HG03571 (cell line): ENCODE results near the gene NECAB3.
"Not testable (repeated sequence)": the region's sequence is repeated elsewhere in the genome, so short reads cannot be mapped to it uniquely, and the experiment has no call there.

Experiments
- ATAC-seq: cut with Tn5 transposase; IDR thresholded peaks from one replicate; pipeline ENCODE4 v1.9.1; 2021; ENCODE audit not compliant: unreplicated experiment

Gene NECAB3

DNA sequence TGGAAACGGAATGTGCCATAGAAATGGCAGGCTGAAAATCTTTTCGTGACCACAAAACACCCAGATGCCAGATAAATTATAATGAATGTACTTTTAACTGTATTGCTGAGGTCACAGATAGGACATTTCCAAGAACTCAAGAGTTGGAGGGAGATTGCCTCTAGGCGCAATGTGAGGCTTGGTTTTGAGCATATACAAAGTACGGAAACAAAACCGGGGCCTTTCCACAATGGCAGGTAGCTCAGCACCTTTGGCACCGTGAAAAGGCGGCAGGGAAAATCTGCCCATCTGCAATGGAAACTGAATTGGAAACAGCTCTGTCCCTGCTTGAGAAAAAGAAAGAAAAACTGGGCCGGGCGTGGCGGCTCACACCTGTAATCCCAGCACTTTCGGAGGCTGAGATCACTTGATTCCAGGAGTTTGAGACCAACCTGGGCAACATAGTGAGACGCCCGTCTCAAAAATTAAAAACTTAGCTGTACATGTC is 22.6 kb downstream of the NECAB3 start:
- no peak for ATAC-seq

DNA sequence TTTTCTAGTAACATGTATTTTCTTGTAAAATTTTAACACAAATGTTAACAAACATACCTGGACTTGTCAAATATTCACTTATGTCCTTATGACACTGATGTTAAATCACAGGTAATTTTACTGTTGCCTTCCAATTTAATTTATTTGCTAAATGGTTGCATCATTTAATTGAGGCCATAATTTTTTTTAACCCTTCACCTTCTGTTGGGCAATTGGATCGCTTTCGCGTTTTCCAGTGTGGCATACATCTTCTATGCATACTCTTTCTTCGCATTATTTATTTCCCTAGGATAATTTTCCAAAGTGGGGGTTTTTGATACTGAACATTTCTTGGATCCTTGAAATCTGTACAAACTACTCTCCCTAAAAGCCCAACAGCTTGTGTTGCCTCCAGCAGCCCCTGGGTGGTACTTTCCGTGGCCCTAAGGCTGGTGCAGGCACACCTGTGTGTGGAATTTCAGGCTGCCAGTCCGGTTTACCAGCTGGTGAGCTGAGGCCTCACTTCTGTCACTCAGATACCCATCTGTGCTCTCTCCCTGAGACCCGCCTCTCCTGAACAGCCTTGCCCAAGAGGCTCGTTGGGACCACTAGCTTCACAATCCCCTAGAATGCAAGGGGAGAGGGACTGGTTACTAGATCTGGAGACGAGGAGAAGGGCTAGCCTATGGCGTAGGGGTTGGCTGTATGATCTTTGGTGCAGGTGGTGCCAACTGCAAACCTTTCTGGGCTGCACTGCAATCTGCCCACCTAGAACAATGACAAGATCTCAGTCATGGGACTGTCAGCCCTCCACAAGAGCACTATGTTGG is 23.3 kb downstream of the NECAB3 start:
- ATAC-seq: no peak

DNA sequence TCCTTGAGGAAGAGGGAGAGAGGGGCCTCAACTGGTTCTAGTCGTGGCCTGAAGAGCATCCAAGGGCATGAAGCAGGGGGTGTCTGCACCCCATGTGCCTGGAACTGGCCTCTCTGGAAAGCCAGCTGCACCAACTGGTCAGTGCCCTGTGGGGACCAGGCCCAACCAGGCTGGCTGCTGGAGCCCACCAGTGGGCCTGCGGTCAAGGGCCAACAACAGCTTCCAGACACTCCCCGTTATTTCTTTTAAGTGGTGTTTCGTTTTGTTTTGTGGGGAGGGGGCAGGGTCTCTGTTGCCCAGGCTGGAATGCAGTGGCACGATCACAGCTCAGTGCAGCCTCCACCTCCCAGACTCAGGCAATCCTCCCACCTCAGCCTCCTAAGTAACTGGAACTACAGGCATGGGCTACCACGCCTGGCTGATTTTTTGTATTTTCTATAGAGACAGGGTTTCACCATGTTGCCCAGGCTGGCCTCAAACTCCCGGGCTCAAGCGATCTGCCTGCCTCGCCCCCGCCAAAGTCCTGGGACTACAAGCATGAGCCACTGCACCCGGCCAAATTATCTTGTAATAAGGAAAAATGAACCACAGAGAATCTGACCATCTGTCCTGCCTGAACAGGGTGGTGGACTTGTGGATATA is 24.0 kb downstream of the NECAB3 start:
- no peak for ATAC-seq

DNA sequence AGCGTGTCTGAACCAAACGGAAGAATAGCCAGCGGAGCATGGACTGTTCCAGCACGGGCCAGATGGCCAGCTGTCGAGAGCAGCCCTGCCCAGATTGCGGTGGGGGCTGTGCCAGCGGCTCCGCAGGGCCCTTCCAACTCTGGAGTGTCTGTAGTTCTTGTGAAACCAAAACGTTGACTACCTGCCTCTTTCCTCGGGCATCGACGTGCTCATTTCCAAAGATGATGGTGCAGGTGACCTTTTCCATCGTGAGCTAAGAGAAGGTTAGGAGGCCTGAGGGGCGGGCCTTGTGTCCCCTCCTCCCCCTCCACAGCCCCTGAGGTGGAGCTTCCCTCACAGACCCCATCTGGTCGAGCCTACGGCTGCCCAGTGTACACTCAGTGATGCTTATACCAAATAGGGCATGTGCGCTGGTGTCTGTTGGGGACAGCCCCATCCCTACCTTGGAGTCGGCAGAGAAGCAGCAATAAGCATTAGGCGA is 25.0 kb downstream of the NECAB3 start:
- ATAC-seq: no peak

DNA sequence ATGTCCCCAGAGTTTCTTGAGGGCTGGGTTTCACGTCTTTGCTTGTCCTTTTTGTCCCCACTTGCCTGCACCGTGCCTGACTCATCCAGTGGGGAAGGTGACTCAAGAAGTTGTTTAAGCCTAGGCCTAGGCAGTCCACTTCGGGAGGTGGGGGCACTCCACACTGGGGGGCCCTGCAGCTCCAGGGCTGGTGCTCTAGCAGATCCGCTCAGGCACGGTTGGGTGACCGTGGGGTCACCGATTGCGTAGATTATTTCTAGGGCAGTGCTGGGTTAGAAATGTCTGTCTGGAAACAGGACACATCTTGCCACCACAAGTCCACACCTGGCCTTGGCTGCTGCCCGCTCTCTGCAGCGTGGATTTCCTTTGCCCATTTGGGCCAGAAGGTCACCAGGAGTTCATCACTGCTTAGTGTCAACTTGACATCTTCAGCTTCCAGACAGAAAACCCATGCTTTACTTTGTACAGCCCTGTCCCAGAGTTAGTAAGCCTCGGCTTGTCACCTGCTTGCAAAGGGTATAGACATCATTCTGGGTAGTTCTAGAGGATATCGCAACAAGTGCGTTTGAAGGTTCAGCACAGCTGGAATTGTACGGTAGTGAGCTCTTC is 25.7 kb downstream of the NECAB3 start:
- ATAC-seq: no peak

DNA sequence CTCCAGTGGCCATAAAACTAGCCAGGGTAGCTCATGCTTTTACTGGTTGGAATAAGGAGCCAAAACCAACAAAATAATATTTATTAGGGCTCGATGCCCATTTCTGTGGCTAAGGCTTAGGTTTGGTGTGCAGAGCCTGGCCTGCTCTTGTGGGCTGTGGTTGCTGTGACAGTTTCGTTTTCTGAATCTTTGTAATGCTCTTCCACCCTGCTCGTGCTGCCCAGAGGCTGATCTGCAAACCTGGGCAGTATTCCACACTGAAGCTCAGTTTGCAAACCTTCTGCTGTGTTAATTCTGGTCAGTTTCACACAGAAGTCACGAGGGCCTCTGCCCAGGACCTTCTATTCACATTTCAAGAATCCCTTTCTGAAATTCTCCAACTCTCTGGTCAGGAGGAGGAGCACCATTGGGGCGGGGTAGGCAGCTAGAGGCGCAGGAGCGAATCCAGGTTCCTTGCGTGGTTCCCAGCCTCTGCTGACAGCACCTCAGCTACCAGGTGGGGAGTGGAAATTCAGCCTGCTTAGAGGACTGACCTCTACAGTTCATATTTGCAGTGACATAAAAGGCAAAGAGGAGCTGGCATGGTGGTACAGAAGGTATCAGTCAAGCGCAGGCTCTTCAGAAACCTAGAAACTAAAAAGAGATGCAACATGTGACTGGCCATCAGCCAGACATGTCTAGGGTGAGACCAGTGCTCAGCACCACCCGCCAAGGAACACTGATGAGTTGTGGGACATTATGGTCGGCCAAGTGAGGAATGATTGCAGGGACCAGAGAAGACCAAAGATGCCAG is 26.4 kb downstream of the NECAB3 start:
- no peak for ATAC-seq

DNA sequence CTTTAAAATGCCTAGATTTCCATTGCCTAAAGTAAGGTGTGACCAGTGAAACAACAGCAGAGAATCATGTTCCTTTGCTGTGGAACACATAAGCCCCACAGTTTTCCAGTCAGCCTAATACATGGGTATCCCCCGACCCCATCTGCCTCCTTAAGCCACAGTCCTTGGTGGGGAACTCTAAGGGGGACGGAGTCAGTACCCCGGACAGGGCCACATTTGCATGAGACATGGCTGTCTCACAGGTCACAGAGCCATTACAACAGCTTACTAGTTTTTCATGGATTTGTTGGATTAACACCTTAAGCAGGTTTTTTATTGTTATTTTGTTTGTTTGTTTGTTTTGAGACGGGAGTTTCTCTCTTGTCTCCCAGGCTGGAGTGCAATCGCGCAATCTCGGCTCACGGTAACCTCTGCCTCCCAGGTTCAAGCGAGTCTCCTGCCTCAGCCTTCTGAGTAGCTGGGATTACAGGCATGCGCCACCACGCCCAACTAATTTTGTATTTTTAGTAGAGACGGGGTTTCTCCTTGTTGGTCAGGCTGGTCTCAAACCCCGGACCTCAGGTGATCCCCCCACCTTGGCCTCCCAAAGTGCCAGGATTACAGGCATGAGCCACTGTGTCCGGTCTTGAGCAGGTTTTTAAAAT is 27.1 kb downstream of the NECAB3 start:
- ATAC-seq: not testable (repeated sequence)

DNA sequence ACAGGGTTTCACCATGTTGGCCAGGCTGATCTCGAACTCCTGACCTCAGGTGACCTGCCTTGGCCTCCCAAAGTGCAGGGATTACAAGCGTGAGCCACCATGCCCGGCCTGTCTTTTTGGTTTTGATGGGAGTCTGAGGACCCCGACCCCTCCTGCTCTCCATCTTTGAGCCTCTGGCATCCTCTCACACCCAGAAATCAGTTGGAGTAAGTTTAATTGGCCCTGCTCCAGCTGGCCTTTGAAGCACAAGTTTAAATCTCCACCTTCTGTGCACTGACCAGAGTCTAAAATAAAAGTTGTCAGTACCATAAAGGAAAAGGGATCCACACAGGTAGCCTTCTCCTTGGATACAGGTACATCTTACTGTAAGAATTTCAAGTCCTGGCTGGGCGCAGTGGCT is 28.0 kb downstream of the NECAB3 start:
- no peak for ATAC-seq

DNA sequence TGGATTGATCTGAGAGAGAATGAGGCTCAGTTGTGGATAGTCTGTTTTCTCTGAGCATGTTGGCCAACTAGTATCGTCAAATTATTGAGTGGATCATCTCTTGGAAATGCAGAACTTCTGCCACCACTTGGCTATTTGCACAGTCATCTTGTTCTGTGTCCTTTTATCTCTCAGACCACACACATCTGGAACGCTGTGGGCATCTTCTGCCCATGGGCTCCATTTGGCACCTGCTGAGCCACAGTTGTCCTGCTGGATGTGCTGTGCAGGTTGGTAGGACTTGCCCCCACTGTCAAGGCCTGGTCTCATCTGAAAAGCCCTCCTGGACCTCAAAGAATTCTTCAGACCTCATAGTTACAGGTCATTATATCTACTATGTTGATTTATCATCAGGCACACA is 28.8 kb downstream of the NECAB3 start:
- ATAC-seq: no peak

DNA sequence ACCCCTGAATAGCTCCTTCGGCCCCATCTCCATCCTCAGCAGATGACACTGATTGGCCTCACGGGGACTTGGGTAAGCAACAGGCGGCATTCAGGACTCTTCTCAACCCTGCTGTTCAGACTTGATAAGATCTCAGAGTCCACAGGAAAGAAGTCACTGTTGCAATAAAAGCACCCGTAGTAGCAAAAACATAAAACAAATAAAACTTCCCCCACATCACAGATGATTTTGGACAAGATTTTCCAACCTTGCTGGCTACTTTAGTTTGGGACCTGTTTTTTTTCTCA is 29.2 kb downstream of the NECAB3 start:
- no peak for ATAC-seq

DNA sequence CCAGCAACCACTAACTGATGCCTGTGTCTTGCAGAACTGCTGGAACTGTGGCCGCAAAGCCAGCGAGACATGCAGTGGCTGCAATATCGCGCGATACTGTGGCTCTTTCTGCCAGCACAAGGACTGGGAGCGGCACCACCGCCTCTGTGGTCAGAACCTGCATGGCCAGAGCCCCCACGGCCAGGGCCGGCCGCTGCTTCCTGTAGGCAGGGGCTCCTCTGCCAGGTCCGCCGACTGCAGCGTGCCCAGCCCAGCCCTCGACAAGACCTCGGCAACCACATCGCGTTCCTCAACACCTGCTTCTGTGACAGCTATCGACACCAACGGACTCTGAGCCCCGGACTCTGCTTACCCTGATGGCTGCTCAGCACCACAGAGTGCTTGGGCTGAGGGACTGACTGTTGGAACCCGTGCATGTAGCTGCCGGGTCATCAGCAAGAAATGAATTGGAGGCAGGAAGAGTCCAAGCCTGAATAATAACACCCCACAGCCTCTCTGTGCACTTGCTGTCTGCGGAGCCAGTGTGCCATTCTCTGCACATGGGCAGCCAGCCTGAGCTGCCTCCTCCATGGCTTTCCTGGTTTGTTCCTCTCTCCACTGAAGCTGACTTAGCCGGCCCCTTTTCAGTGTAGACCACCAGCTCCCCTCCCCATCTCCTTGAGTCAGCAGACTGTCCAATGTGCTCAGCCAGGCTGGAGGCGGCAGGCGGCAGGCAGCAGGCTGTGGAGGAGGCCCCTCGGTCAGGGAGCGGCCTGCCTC is 29.7 kb downstream of the NECAB3 start:
- no peak for ATAC-seq

DNA sequence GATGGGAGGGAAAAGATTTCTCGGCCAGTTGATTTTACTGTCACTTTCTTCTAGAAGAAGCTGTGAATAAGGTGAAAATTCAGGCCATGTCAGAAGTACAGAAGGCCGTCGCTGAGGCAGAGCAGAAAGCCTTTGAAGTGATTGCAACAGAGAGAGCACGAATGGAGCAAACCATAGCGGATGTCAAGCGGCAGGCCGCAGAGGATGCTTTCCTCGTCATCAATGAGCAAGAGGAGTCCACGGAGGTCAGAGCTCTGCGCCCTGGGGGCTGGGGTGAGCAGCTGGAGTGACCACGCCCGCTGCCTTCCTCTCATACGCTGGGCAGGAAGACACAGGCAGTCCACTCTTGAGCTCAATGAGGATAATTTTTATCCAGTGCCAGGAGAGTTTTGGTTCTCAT is 33.9 kb downstream of the NECAB3 start:
- ATAC-seq: no peak

DNA sequence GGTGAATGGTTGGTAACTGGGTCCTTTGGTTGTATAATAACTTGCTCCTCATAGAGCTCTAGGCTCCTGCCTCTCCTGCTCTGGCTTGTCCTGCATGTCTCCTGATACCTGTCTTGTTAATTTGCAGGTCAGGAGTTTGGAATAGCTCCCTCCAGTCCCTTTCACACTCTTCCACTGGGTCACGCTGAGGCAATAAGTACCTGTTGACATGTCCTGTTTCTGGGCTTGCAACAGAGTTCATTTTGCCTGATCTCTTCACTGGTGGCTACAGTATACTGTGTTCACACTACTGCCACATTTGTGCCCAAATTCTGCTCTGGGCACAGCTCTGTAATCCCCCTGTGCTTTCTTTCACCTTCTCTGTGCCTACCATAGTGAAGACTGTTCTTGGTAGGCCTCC is 37.5 kb downstream of the NECAB3 start:
- ATAC-seq: no peak

DNA sequence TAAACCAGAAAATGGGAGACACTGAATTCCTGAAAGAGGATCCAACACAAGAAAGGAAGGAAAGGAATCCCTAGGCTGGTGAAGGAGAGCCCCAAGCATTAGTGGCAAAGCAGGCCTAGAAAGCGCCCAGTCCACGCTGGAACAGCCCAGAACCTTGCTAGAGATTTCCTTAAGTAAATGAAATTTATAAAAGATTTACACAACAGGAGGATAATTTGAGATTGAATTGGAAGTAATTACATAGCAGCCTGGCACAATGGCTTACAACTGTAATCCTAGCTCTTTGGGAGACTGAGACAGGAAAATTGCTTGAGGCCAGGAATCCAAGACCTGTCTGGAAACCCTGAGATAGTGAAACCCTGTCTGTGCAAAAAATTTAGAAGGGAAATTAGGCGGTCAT is 38.9 kb downstream of the NECAB3 start:
- ATAC-seq: no peak

DNA sequence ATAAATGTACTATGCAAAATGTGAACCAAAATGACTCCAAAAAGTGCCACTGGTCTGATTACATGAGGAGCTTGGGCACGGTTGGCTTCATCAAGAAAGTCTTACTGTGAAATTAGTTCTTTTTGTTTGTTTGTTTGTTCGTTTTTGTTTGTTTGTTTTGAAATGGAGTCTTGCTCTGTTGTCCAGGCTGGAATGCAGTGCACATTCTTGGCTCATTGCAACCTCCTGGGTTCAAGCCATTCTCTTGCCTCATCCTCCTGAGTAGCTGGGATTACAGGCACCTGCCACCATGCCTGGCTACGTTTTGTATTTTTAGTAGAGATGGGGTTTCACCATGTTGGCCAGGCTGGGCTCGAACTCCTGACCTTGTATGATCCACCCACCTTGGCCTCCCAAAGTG is 42.3 kb downstream of the NECAB3 start:
- not testable (repeated sequence) for ATAC-seq

DNA sequence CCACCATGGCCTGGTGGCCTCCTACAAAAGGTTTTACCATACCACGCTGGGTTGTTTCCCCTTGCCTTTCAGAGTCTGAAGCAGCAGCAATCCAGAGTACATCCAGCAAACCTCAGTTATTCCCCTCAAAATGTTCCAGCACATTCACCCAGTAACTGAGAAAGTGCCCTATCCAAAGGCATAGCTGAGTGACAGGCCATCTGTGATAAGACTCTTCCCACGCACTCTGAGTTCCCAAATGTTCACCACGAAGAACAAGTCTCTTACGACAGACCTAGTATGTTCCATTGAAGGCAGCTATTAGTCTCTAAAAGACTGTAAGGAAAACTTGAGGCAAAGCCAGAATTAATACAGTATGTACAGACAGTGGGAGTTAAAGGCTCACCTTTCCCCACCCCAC is 43.7 kb downstream of the NECAB3 start:
- no peak for ATAC-seq

DNA sequence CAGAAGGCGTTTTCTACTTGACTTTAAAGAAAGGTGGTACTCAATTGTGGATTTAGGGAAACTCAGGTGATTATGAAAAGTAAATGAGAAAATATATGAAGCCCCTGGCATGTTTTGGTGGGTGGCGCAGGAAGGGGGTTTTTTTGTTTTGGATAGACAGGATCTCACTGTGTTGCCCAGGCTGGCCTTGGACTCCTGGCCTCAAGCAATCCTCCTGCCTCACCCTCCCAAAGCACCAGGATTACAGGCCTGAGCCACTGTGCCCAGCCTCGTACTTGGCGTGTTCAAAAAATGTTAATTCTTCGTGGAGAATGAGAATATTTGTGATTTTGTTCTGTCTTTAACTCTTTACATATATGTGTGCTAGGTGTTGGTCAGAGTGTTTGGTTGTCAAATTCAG is 44.2 kb downstream of the NECAB3 start:
- ATAC-seq: no peak

DNA sequence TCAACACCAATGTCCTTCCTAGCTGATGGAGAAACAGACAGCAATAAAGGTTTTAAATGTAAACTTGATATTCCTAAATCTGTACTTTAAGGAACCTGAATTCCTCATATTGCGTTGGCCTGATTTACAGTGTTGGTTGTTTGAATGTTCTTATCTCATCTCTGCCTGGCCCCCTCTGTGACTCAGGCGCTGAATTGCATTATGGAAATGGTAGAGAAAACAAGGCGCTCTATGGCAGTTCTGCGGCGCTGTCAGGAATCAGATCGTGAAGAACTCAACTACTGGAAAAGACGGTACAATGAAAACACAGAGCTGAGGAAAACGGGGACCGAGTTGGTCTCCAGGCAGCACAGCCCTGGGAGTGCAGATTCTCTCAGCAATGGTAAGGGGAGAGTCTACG is 44.7 kb downstream of the NECAB3 start:
- ATAC-seq: no peak

DNA sequence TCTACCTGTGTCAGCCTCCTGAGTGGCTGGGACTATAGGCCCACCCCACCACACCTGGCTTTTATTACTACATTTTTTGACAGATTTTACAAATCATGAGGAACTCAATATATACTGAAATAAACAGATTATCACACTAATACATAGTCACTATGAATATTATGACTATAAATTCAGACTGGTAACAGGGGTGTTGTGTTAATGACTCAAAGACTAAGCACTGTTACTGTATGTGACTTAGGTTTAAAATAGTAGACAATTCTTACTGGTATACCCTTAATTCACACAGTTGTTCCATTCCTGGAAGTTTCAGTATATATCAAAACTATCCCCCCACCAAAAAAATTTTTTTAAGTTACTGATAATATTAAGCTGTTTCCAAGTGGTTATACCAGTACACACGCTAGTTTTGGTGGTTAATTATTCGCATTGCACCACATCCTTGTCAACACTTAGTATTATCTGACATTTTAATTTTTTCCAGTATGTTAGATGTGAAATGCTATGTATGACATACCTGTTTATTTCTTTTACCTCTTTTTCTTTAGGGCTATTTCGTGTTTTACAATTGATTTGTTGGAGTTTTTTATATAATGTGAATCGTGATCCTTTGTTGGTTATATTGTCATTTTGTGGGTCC is 46.5 kb downstream of the NECAB3 start:
- no peak for ATAC-seq

DNA sequence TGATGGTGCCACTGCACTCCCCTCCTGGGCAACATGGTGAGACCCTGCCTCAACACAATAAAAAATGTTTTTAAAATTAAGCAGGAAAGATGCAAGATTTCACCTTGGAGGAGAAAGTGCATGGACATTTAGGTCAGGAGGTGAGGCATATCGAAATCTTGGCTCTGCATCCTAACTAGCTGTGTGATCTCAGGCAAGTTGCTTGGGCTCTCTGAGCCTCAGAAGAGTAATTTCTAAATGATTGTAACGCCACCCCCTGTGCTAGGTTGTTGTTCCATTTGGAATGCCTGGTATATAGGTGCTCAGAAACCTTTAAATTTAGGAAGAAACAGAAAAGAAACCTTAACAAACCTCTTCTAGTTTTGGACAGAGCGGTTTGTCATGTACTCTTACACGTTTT is 48.0 kb downstream of the NECAB3 start:
- no peak for ATAC-seq
